ENCODE data around the gene ADAM15. TPM values are rescaled to one million over a fixed set of nuclear protein-coding genes. Genes with fewer than 3 reads are reported as not detected.

Gene ADAM15
- total RNA-seq, 4 donors from 2014 or later = 135 to 194 (median 183) TPM

GRCh38 chr1:155068599-155068998, 17.5 kb downstream of the ADAM15 start:
- Histone ChIP-seq H3K9me3 (no peaks in the 10 kb centered on the region), H3K4me1 (peaks cover 25 to 63% (median 29%) of the 10 kb centered on the region in 3 donors), H3K36me3 (peaks cover 0 to 33% (median 0%) of the 10 kb centered on the region in 3 donors), H3K27me3 (no peaks in the 10 kb centered on the region), H3K27ac (no peak overlapping the region), H3K4me3 (no peak overlapping the region)
- no CpG with 5 or more reads among the region's 3 CpGs for WGBS, 2 donors
- DNase-seq = no peak
- no peak for TF ChIP-seq CTCF (IDR thresholded peaks at IDR 0.05)
- TF ChIP-seq POLR2A (IDR thresholded peaks at IDR 0.05) = no peak
- intact Hi-C loops (cut with DNase I) = loop anchor here (10.0 kb wide), 1 partner anchor 104 kb away; the partner anchor contains the start of gene PYGO2

GRCh38 chr1:155069551-155070157, 18.5 kb downstream of the ADAM15 start:
- Histone ChIP-seq H3K9me3 (no peaks in the 10 kb centered on the region), H3K36me3 (peaks cover 0 to 33% (median 0%) of the 10 kb centered on the region in 3 donors), H3K4me3 (no peak overlapping the region), H3K27ac (peak overlapping the region in 3 of 4 donors; percentile 81 to 89 (median 85)), H3K27me3 (no peaks in the 10 kb centered on the region), H3K4me1 (peaks cover 23 to 61% (median 24%) of the 10 kb centered on the region in 3 donors)
- WGBS, 2 donors = 47 to 100% methylated on average over 1 to 4 of the region's 7 CpGs
- TF ChIP-seq CTCF (IDR thresholded peaks at IDR 0.05) (no peak), POLR2A (IDR thresholded peaks at IDR 0.05) (no peak)
- DNase-seq = no peak
- intact Hi-C loops (cut with DNase I) = loop anchor here (10.0 kb wide), 1 partner anchor 105 kb away; the partner anchor contains the start of gene PYGO2

- H3K9me3 ChIP-seq = no peaks in the 10 kb centered on the region
- peaks cover 18 to 56% (median 21%) of the 10 kb centered on the region in 3 donors for H3K4me1 ChIP-seq
- intact Hi-C loops (cut with DNase I) = no loop called here
- H3K4me3 ChIP-seq = peak overlapping the region in 3 of 4 donors; percentile 42 to 66 (median 47)
- 0 to 40% methylated on average over 1 of the region's 28 CpGs for WGBS, 2 donors
- peak overlapping the region in 3 of 4 donors; percentile 81 to 89 (median 85) for H3K27ac ChIP-seq
- no peak for TF ChIP-seq CTCF (IDR thresholded peaks at IDR 0.05)
- no peak for TF ChIP-seq POLR2A (IDR thresholded peaks at IDR 0.05)
- H3K36me3 ChIP-seq = peaks cover 0 to 33% (median 0%) of the 10 kb centered on the region in 3 donors
- no peak for DNase-seq
- no peaks in the 10 kb centered on the region for H3K27me3 ChIP-seq
Measured at GRCh38 chr1:155070158-155070621, 19.1 kb downstream of the ADAM15 start.

- Histone ChIP-seq H3K4me3 (peak overlapping the region; percentile 29 to 66 (median 44)), H3K9me3 (no peaks in the 10 kb centered on the region), H3K27me3 (no peaks in the 10 kb centered on the region), H3K4me1 (peaks cover 18 to 55% (median 21%) of the 10 kb centered on the region in 3 donors), H3K27ac (peak overlapping the region; percentile 81 to 89 (median 84)), H3K36me3 (peaks cover 0 to 31% (median 0%) of the 10 kb centered on the region in 3 donors)
- 13 to 26% methylated on average over 9 to 12 of the region's 61 CpGs for WGBS, 2 donors
- DNase-seq = peak; percentile 55
- intact Hi-C loops (cut with DNase I) = no loop called here
- TF ChIP-seq CTCF (IDR thresholded peaks at IDR 0.05) (peak in 5 of 6 experiments; percentile 39 to 60 (median 45)), POLR2A (IDR thresholded peaks at IDR 0.05) (peak in 1 of 4 donors; percentile 31)
Measured at GRCh38 chr1:155070721-155071569, 19.8 kb downstream of the ADAM15 start.
